Adipocyte (in vitro differentiated cells): ENCODE results near the gene ERGIC1.
A peak's percentile ranks its signal among the peaks of the same experiment; 100 is the strongest.

Experiments
- DNase-seq: peaks from one replicate; pipeline ENCODE4 v3.0.0-alpha.2; 2015; ENCODE audit warnings: low read depth
- H3K27me3 ChIP-seq: replicated peaks from 2 replicates; pipeline ENCODE4 v1.7.0; 2013; ENCODE audit warnings: mild to moderate bottlenecking, low read length, moderate library complexity; ENCODE audit not compliant: control insufficient read depth, insufficient read depth
- H3K36me3 ChIP-seq: 2 replicates; pipeline ENCODE4 v1.7.0; 2013; ENCODE audit warnings: low read length, mild to moderate bottlenecking, moderate library complexity; ENCODE audit not compliant: control insufficient read depth, insufficient read depth, severe bottlenecking
- H3K4me1 ChIP-seq: 2 replicates; pipeline ENCODE4 v1.7.0; 2013; ENCODE audit warnings: mild to moderate bottlenecking, low read length, moderate library complexity; ENCODE audit not compliant: control insufficient read depth, insufficient read depth
- H3K4me3 ChIP-seq: 2 replicates; pipeline ENCODE4 v1.7.0; 2013; ENCODE audit warnings: mild to moderate bottlenecking, low read length, moderate library complexity
- H3K9ac ChIP-seq: 2 replicates; pipeline ENCODE4 v1.7.0; 2013; ENCODE audit warnings: mild to moderate bottlenecking, low read length, moderate library complexity
- H3K9me3 ChIP-seq: 2 replicates; pipeline ENCODE4 v1.7.0; 2013; ENCODE audit warnings: mild to moderate bottlenecking, low read length, moderate library complexity; ENCODE audit not compliant: control insufficient read depth

The ERGIC1 gene

GRCh38 chr5:172969921-172970320, 135.9 kb downstream of the ERGIC1 start:
- Histone ChIP-seq H3K9ac (no peak overlapping the region), H3K36me3 (peaks cover 41% of the 10 kb centered on the region), H3K4me3 (no peak overlapping the region), H3K27me3 (no peaks in the 10 kb centered on the region), H3K4me1 (peaks cover 16% of the 10 kb centered on the region), H3K9me3 (no peaks in the 10 kb centered on the region)
- DNase-seq = no peak

- peaks cover 29% of the 10 kb centered on the region for H3K36me3 ChIP-seq
- no peaks in the 10 kb centered on the region for H3K27me3 ChIP-seq
- DNase-seq = no peak
- no peak overlapping the region for H3K4me3 ChIP-seq
- no peaks in the 10 kb centered on the region for H3K9me3 ChIP-seq
- no peak overlapping the region for H3K9ac ChIP-seq
- peaks cover 16% of the 10 kb centered on the region for H3K4me1 ChIP-seq
Observed at GRCh38 chr5:172971482-172971881, 137.4 kb downstream of the ERGIC1 start.

GRCh38 chr5:172972552-172972951, 138.5 kb downstream of the ERGIC1 start:
- Histone ChIP-seq H3K36me3 (peaks cover 25% of the 10 kb centered on the region), H3K9me3 (no peaks in the 10 kb centered on the region), H3K9ac (peak overlapping the region; percentile 30), H3K4me1 (peaks cover 16% of the 10 kb centered on the region), H3K4me3 (no peak overlapping the region), H3K27me3 (no peaks in the 10 kb centered on the region)
- no peak for DNase-seq

GRCh38 chr5:172973127-172973916, 139.3 kb downstream of the ERGIC1 start:
- Histone ChIP-seq H3K4me3 (no peak overlapping the region), H3K9ac (peak overlapping the region; percentile 38), H3K4me1 (peaks cover 16% of the 10 kb centered on the region), H3K36me3 (peaks cover 18% of the 10 kb centered on the region), H3K9me3 (no peaks in the 10 kb centered on the region), H3K27me3 (no peaks in the 10 kb centered on the region)
- peak; percentile 44 for DNase-seq

- H3K36me3 ChIP-seq = peaks cover 13% of the 10 kb centered on the region
- H3K9me3 ChIP-seq = no peaks in the 10 kb centered on the region
- no peak overlapping the region for H3K4me3 ChIP-seq
- H3K27me3 ChIP-seq = no peaks in the 10 kb centered on the region
- peak overlapping the region; percentile 38 for H3K9ac ChIP-seq
- DNase-seq = no peak
- peaks cover 16% of the 10 kb centered on the region for H3K4me1 ChIP-seq
Observed at GRCh38 chr5:172973931-172974330, 139.9 kb downstream of the ERGIC1 start.

GRCh38 chr5:172975289-172975688, 141.2 kb downstream of the ERGIC1 start:
- DNase-seq = no peak
- Histone ChIP-seq H3K9me3 (no peaks in the 10 kb centered on the region), H3K9ac (no peak overlapping the region), H3K4me1 (peaks cover 16% of the 10 kb centered on the region), H3K27me3 (no peaks in the 10 kb centered on the region), H3K4me3 (no peak overlapping the region), H3K36me3 (peaks cover under 1% of the 10 kb centered on the region)

GRCh38 chr5:172979778-172980177, 145.7 kb downstream of the ERGIC1 start:
- H3K9ac ChIP-seq = no peak overlapping the region
- H3K4me3 ChIP-seq = no peak overlapping the region
- H3K9me3 ChIP-seq = no peaks in the 10 kb centered on the region
- no peaks in the 10 kb centered on the region for H3K27me3 ChIP-seq
- no peaks in the 10 kb centered on the region for H3K36me3 ChIP-seq
- no peak for DNase-seq
- no peaks in the 10 kb centered on the region for H3K4me1 ChIP-seq

GRCh38 chr5:172981931-172982330, 147.9 kb downstream of the ERGIC1 start:
- Histone ChIP-seq H3K27me3 (no peaks in the 10 kb centered on the region), H3K9me3 (no peaks in the 10 kb centered on the region)

GRCh38 chr5:172983542-172984243, 149.6 kb downstream of the ERGIC1 start, which contains the start of gene ATP6V0E1:
Gene ATP6V0E1, plus strand, starts transcription at chr5:172983771. Its CDS starts 90 bp downstream, at chr5:172983861.
- peak; percentile 98 for DNase-seq
- Histone ChIP-seq H3K4me1 (peaks cover 15% of the 10 kb centered on the region), H3K9ac (peak within 1 kb of the TSS; percentile 100), H3K9me3 (no peaks in the 10 kb centered on the region), H3K4me3 (peak within 1 kb of the TSS; percentile 97), H3K36me3 (peaks cover 15% of the 10 kb centered on the region), H3K27me3 (no peaks in the 10 kb centered on the region)

More at GRCh38 chr5:172981931-172982330, 147.9 kb downstream of the ERGIC1 start:
- DNase-seq = no peak
- Histone ChIP-seq H3K9ac (no peak overlapping the region), H3K36me3 (no peaks in the 10 kb centered on the region), H3K4me3 (no peak overlapping the region), H3K4me1 (peaks cover 15% of the 10 kb centered on the region)

GRCh38 chr5:172984244-172984953, 150.3 kb downstream of the ERGIC1 start:
- Histone ChIP-seq H3K4me1 (peaks cover 15% of the 10 kb centered on the region), H3K9ac (peak overlapping the region; percentile 100), H3K36me3 (peaks cover 16% of the 10 kb centered on the region), H3K27me3 (no peaks in the 10 kb centered on the region), H3K4me3 (peak overlapping the region; percentile 97), H3K9me3 (no peaks in the 10 kb centered on the region)
- DNase-seq = peak; percentile 93

- Histone ChIP-seq H3K9ac (peak overlapping the region; percentile 11), H3K9me3 (no peaks in the 10 kb centered on the region), H3K4me3 (peak overlapping the region; percentile 97), H3K36me3 (peaks cover 22% of the 10 kb centered on the region), H3K27me3 (no peaks in the 10 kb centered on the region), H3K4me1 (peaks cover 15% of the 10 kb centered on the region)
- no peak for DNase-seq
Observed at GRCh38 chr5:172985596-172985995, 151.5 kb downstream of the ERGIC1 start.
